Measurements from ENCODE around the gene WNT10A. TPM values are rescaled to one million over a fixed set of nuclear protein-coding genes. Genes with fewer than 3 reads are reported as not detected.

Gene WNT10A
- 0.07 to 0.23 TPM in 2 of 5 replicates, not detected in the others for total RNA-seq (2022; extraction: Qiagen RNA extraction; ENCODE audit: low read depth)

DNA sequence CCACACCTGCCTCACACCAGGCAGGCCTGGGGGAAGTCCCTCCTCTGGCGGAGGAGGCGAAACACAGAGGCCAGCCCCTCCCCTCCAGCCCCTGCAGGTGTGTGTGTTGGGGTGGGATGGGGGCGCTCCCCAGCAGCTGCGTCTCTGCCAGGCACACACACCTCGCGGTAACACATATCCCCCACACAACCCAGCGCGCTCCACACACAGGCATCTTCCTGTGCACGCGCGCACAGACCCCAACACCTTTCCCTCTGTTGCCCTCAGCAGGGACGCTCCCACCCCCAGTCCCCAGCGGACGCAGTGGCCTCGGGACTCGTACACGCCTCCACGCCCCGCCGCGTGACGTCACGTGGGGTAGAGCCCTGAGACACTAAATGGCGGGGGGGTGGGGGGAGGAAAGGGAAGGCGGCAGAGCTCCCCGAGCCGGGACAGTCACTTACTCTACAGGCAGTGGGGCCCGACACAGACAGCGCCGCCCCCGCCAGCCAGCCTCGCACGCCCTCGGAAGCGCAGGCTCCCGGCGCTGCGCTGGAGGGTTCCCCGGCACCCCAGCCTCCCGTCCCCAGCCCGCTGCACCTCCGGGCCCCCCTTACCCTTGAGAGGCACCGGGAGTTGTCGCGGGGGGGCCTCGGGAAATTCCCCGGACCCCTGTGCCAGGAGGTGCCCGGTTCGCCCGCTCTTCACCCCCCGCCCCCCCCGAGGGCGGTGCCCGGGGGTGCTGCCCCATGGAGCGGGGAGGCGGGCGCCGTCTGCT, at the start of gene WNT10A:
Gene WNT10A, plus strand, starts transcription at position 751 of the 757 bp plus-strand sequence. CDS start 144 bp downstream, outside the sequence.

DNA sequence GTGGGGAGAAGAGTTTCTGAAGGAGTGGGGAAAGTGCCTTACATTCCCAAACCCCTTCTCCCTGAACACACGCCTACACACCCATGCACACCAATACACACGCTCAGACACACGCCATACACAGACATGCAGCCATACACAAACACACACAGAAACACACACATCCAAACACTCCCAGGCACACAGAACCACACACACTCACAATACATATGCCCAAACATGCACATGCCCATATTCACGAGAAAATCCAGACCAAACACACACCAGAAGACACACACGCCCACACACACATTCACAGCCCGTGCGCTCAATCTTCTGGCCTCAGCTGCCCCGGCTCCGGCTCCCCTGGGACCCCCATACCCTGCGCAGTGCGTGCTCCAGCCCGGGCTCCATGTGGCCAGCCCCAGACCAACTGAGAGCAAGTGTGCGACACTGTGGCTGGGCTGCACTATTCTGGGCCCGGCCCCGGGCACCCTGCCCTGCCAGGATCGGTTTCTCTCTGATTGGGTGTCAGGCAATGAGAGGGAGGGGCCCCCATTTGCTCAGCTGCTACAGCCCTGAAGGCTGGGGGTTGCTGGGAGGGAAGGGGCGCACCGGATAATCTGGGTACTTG, 49.2 kb upstream of the WNT10A start, which contains the start of gene PRKAG3:
Gene PRKAG3, minus strand, starts transcription at position 426 of the 613 bp plus-strand sequence.

DNA sequence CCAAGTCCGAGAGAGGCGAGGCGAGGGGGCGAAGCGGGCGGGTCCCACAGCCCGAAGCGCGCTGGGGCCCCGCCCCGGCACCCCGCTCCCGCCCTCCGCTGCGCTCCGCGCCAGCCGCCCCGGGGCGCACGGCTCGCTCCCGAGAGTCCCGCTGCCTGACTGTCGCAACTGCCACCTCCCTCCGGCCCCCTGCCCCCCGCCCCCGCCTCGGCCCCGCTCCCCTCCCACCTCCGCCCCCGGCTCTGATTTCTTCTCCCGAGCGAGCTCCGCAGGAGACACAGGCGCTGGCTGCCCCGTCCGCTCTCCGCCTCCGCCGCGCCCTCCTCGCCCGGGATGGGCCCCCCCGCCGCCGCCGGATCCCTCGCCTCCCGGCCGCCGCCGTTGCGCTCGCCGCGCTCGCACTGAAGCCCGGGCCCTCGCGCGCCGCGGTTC, 21.1 kb upstream of the WNT10A start, which contains the start of gene WNT6:
Gene WNT6, plus strand, starts transcription at position 250 of the 432 bp plus-strand sequence. CDS start 233 bp downstream, outside the sequence.

Other genes starting within 250 kb of the WNT10A start
- 12.4 to 18.9 TPM (median 17.5 TPM) in 5 replicates for gene ZNF142, start 221.2 kb upstream of the WNT10A start, total RNA-seq (2022; extraction: Qiagen RNA extraction; ENCODE audit: low read depth)
- 38.3 to 52.9 TPM (median 45.0 TPM) in 5 replicates for gene BCS1L, start 221.2 kb upstream of the WNT10A start, total RNA-seq (2022; extraction: Qiagen RNA extraction; ENCODE audit: low read depth)
- gene RNF25, start 208.8 kb upstream of the WNT10A start, total RNA-seq (2022; extraction: Qiagen RNA extraction; ENCODE audit: low read depth) = 46.9 to 55.8 TPM (median 48.2 TPM) in 5 replicates
- gene STK36, start 208.8 kb upstream of the WNT10A start, total RNA-seq (2022; extraction: Qiagen RNA extraction; ENCODE audit: low read depth) = 8.6 to 11.9 TPM (median 10.5 TPM) in 5 replicates
- gene TTLL4, start 170.0 kb upstream of the WNT10A start, total RNA-seq (2022; extraction: Qiagen RNA extraction; ENCODE audit: low read depth) = 22.1 to 27.1 TPM (median 25.3 TPM) in 5 replicates
- gene CYP27A1, start 98.7 kb upstream of the WNT10A start, total RNA-seq (2022; extraction: Qiagen RNA extraction; ENCODE audit: low read depth) = 0.11 to 0.32 TPM (median 0.15 TPM) in 5 replicates
- not detected in 5 replicates for gene PRKAG3, start 49.0 kb upstream of the WNT10A start, total RNA-seq (2022; extraction: Qiagen RNA extraction; ENCODE audit: low read depth)
- gene WNT6, start 21.0 kb upstream of the WNT10A start, total RNA-seq (2022; extraction: Qiagen RNA extraction; ENCODE audit: low read depth) = 0.14 to 0.36 TPM (median 0.26 TPM) in 5 replicates
- 3.2 to 6.1 TPM (median 5.3 TPM) in 5 replicates for gene CDK5R2, start 78.8 kb downstream of the WNT10A start, total RNA-seq (2022; extraction: Qiagen RNA extraction; ENCODE audit: low read depth)
- gene FEV, start 104.3 kb downstream of the WNT10A start, total RNA-seq (2022; extraction: Qiagen RNA extraction; ENCODE audit: low read depth) = not detected in 5 replicates
- not detected in 5 replicates for gene CRYBA2, start 112.6 kb downstream of the WNT10A start, total RNA-seq (2022; extraction: Qiagen RNA extraction; ENCODE audit: low read depth)
- gene CFAP65, start 160.7 kb downstream of the WNT10A start, total RNA-seq (2022; extraction: Qiagen RNA extraction; ENCODE audit: low read depth) = 0.14 to 0.21 TPM (median 0.18 TPM) in 4 of 5 replicates, not detected in the other
- 0.13 to 0.45 TPM (median 0.31 TPM) in 5 replicates for gene IHH, start 180.1 kb downstream of the WNT10A start, total RNA-seq (2022; extraction: Qiagen RNA extraction; ENCODE audit: low read depth)

Data from A549 treated with GW870086 at 1 μM for 4 hours (cell line).